Vagina (tissue), 2 donors: ENCODE measurements around the gene LECT2. TPM values are rescaled to one million over a fixed set of nuclear protein-coding genes. Genes with fewer than 3 reads are reported as not detected.

Experiments used
- DNase-seq, 2 donors: peaks; one replicate each; pipeline ENCODE4 v3.0.0-alpha.2; 2017; ENCODE audit errors: extremely low spot score in 2 of 2
- H3K27ac ChIP-seq: fragments of 200-600 bp; sonication (generic); one replicate; pipeline ENCODE4 v1.5.1; 2019
- H3K27me3 ChIP-seq: fragments of 200-600 bp; sonication (generic); one replicate; pipeline ENCODE4 v1.5.1; 2019
- H3K36me3 ChIP-seq, 2 donors: fragments of 200-600 bp; sonication (generic); one replicate each; pipeline ENCODE4 v1.5.1; 2017 to 2019
- H3K4me1 ChIP-seq: fragments of 200-600 bp; sonication (generic); one replicate; pipeline ENCODE4 v1.5.1; 2019
- H3K4me3 ChIP-seq, 2 donors: fragments of 200-600 bp; sonication (generic); 1 replicate in 1 of 2; 2 replicates in 1 of 2; pipeline ENCODE4 v1.5.1; 2016 to 2019
- H3K9me3 ChIP-seq: fragments of 200-600 bp; sonication (generic); one replicate; pipeline ENCODE4 v1.5.1; 2019
- POLR2A ChIP-seq, 2 donors: fragments of 450-650 bp; IDR thresholded peaks; one replicate each; pipeline ENCODE4 v1.6.1; 2017; ENCODE audit warnings: antibody characterized with exemption in 2 of 2, mild to moderate bottlenecking in 2 of 2, moderate library complexity in 2 of 2
- POLR2AphosphoS5 ChIP-seq, 2 donors: sonication (generic); formaldehyde crosslinking; IDR thresholded peaks; one replicate each; pipeline ENCODE4 v1.9.0; 2017; ENCODE audit warnings: antibody characterized with exemption in 2 of 2, mild to moderate bottlenecking in 2 of 2, low read depth in 1 of 2; ENCODE audit not compliant: insufficient read depth in 1 of 2
- intact Hi-C: fragments of 100-400 bp; cut with DNase I; formaldehyde crosslinking; loops from one replicate; pipeline ENCODE4 v1.15.1; 2023
- total RNA-seq: library from RNA; depleted of rRNA; stranded (reverse); fragments of >200 nt; gene quantifications from one replicate; pipeline ENCODE4 v1.2.3, GENCODE V29; 2016
- TF ChIP-seq, protein P1 (sequence below), 3 experiments: fragments of 450-650 bp in 2 of 3; fragments of 200-600 bp in 1 of 3; sonication (generic) in 1 of 3; IDR thresholded peaks; one replicate each; pipeline ENCODE4 v1.5.1; 2017 to 2019; ENCODE audit warnings: antibody characterized with exemption in 3 of 3, mild to moderate bottlenecking in 2 of 3, moderate library complexity in 2 of 3

LECT2 gene
- total RNA-seq, 1 donor from 2014 or later = not detected

DNA sequence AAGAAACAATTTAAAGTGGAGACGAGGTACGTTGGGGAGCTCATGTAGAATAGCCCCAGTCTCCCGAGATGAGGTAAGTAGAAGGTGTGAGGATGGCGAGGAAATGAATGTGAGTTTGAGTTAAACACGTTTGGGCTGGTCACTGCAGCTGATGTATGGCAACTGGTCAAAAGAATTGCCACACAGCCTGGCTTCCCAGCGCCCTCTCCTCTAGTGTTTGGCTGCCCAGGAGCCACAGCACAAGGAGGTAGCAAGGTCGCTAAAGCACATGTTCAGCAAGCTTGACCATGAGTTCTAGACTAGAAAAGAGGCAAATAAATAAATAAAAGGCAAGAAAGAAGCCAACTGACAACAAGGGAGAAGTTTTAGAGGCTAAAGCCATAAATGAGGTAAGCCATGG lies 21.4 kb upstream of the LECT2 start:
- no peaks in the 10 kb centered on the region for H3K27me3 ChIP-seq
- H3K4me3 ChIP-seq = no peak overlapping the region
- TF ChIP-seq POLR2AphosphoS5 (IDR thresholded peaks at IDR 0.05; ENCODE audit: insufficient read depth in 1 of 2, low read depth in 1 of 2) = no peak
- TF ChIP-seq, protein P1, sequence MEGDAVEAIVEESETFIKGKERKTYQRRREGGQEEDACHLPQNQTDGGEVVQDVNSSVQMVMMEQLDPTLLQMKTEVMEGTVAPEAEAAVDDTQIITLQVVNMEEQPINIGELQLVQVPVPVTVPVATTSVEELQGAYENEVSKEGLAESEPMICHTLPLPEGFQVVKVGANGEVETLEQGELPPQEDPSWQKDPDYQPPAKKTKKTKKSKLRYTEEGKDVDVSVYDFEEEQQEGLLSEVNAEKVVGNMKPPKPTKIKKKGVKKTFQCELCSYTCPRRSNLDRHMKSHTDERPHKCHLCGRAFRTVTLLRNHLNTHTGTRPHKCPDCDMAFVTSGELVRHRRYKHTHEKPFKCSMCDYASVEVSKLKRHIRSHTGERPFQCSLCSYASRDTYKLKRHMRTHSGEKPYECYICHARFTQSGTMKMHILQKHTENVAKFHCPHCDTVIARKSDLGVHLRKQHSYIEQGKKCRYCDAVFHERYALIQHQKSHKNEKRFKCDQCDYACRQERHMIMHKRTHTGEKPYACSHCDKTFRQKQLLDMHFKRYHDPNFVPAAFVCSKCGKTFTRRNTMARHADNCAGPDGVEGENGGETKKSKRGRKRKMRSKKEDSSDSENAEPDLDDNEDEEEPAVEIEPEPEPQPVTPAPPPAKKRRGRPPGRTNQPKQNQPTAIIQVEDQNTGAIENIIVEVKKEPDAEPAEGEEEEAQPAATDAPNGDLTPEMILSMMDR (IDR thresholded peaks at IDR 0.05) = no peak
- no peak for TF ChIP-seq POLR2A (IDR thresholded peaks at IDR 0.05)
- H3K4me1 ChIP-seq = peaks cover 12% of the 10 kb centered on the region
- no peaks in the 10 kb centered on the region for H3K36me3 ChIP-seq
- no peak for DNase-seq
- intact Hi-C loops = no loop called here
- H3K27ac ChIP-seq = no peak overlapping the region
- H3K9me3 ChIP-seq = no peaks in the 10 kb centered on the region

DNA sequence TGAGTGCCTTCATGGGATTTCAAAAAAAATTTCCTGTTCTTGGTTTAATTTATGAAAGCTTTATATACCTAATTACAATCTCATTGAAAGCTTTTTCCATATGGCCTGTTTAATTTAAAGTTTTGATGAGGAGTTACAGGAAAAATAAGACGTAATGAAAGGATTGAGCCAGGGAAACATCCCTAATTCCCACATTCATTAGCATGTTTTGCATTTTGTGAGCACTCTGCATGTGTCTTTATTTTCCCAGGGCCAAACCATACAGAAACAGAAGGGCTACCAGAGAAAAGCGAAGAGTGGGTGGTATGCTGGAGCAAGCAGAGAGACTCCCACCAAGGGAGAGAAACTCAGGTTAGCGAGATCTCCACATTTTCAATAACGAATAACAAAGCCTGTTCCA lies 20.3 kb upstream of the LECT2 start:
- TF ChIP-seq, protein P1 (IDR thresholded peaks at IDR 0.05) = no peak
- no peak for TF ChIP-seq POLR2AphosphoS5 (IDR thresholded peaks at IDR 0.05; ENCODE audit: insufficient read depth in 1 of 2, low read depth in 1 of 2)
- no peak for TF ChIP-seq POLR2A (IDR thresholded peaks at IDR 0.05)
- Histone ChIP-seq H3K27ac (no peak overlapping the region), H3K9me3 (no peaks in the 10 kb centered on the region), H3K4me3 (no peak overlapping the region), H3K27me3 (no peaks in the 10 kb centered on the region), H3K36me3 (no peaks in the 10 kb centered on the region), H3K4me1 (peaks cover 12% of the 10 kb centered on the region)
- intact Hi-C loops = no loop called here
- no peak for DNase-seq

GRCh38 chr5:135974021-135974600 lies 19.3 kb upstream of the LECT2 start:
- no peak overlapping the region for H3K27ac ChIP-seq
- DNase-seq = no peak
- H3K27me3 ChIP-seq = no peaks in the 10 kb centered on the region
- TF ChIP-seq POLR2AphosphoS5 (IDR thresholded peaks at IDR 0.05; ENCODE audit: insufficient read depth in 1 of 2, low read depth in 1 of 2) (no peak), POLR2A (IDR thresholded peaks at IDR 0.05) (no peak)
- TF ChIP-seq, protein P1 (IDR thresholded peaks at IDR 0.05) = no peak
- peaks cover 12% of the 10 kb centered on the region for H3K4me1 ChIP-seq
- intact Hi-C loops = no loop called here
- H3K36me3 ChIP-seq = no peaks in the 10 kb centered on the region
- no peak overlapping the region for H3K4me3 ChIP-seq
- H3K9me3 ChIP-seq = no peaks in the 10 kb centered on the region

GRCh38 chr5:135973323-135974020 lies 18.7 kb upstream of the LECT2 start:
- TF ChIP-seq, protein P1 (IDR thresholded peaks at IDR 0.05) = no peak
- TF ChIP-seq POLR2A (IDR thresholded peaks at IDR 0.05) (no peak), POLR2AphosphoS5 (IDR thresholded peaks at IDR 0.05; ENCODE audit: insufficient read depth in 1 of 2, low read depth in 1 of 2) (no peak)
- no peak for DNase-seq
- intact Hi-C loops = no loop called here

DNA sequence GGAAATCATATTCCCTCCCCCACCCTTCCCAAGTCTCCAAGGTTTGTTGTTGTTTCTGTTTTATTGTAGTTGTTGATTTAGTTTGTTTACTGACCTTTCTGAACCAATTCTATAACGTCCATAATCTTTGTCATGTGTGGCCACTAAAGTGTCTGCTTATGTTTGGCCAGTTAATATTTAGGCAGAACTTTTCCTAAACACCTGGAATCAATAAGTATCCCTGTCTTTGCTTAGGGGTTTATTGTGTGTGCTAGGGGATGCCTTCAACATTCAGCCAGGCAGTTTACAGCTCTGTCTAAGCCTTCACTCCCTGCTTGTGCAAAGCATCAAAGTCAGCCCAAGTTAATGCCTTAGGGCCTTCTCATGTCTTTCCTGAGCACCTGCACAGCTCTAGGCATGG lies 16.9 kb upstream of the LECT2 start:
- no peaks in the 10 kb centered on the region for H3K36me3 ChIP-seq
- H3K27me3 ChIP-seq = no peaks in the 10 kb centered on the region
- intact Hi-C loops = no loop called here
- no peak for DNase-seq
- TF ChIP-seq POLR2AphosphoS5 (IDR thresholded peaks at IDR 0.05; ENCODE audit: insufficient read depth in 1 of 2, low read depth in 1 of 2) (no peak), POLR2A (IDR thresholded peaks at IDR 0.05) (no peak)
- TF ChIP-seq, protein P1 (IDR thresholded peaks at IDR 0.05) = no peak
- H3K9me3 ChIP-seq = no peaks in the 10 kb centered on the region
- H3K27ac ChIP-seq = no peak overlapping the region
- H3K4me1 ChIP-seq = peaks cover 12% of the 10 kb centered on the region
- H3K4me3 ChIP-seq = no peak overlapping the region

More at GRCh38 chr5:135973323-135974020, 18.7 kb upstream of the LECT2 start:
- peaks cover 12% of the 10 kb centered on the region for H3K4me1 ChIP-seq
- no peaks in the 10 kb centered on the region for H3K27me3 ChIP-seq
- no peaks in the 10 kb centered on the region for H3K36me3 ChIP-seq
- no peaks in the 10 kb centered on the region for H3K9me3 ChIP-seq
- no peak overlapping the region for H3K27ac ChIP-seq
- no peak overlapping the region for H3K4me3 ChIP-seq
